ENCODE results near the gene WDR88.
"Not testable (repeated sequence)": the region's sequence is repeated elsewhere in the genome, so short reads cannot be mapped to it uniquely, and the experiment has no call there.

The WDR88 gene

DNA sequence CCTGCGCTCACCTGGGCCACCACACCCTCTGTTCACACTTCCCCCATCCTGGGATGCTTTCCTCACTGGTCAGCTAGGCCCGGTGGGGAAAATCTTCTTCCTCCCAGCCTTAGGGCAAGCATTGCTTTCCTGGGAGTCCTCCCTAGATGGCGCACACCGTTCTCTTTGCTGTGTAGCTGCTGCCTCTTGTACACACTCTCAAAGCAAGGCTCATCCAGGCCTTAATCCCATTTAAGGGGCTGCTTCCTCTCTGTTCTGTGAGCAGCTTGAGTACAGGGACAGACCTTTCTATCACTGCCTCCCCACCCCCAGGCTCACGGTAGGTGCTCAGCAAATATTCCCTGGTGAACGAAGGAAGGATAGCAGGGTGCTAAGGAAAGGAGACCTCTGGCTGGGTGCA, 82.7 kb downstream of the WDR88 start:
- DNase-seq = peak; percentile 21

DNA sequence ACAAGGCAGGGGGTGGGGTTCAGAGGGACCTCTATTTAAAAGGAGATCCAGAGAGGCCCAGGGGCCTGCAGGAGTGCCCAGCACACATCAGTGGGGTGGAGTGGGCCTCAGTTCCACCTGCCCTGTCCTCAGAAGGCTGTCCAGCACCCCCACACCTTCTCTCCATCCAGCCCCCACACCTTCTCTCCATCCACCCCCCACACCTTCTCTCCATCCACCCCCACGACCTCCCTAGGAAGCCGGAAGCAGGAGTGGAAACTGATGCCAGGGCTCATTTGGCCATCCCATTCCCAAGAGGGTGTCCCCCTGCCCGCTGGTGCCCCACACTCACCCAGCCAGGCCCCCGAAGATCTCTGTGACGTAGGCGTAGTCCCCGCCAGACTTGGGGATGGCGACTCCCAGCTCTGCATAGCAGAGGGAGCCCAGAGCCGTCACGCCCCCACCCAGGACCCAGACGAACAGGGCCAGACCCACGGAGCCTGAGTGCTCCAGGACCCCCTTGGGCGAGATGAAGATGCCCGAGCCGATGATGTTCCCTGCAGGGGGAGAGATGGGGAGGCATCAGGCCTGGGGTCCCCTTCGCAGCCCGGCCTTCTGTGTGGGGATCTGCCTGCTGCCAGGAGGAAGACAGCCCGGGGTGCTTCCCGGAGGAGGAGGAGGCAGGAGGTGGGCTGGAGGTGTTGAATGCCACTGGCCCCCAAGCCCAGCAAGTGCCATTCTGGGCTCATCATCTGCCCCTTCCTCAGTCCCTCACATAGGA, 83.7 kb downstream of the WDR88 start:
- no peak for DNase-seq

GRCh38 chr19:33216198-33216830, 84.4 kb downstream of the WDR88 start:
- no peak for DNase-seq

- DNase-seq = no peak
Observed at GRCh38 chr19:33217881-33218280, 86.0 kb downstream of the WDR88 start.

- no peak for DNase-seq
Observed at GRCh38 chr19:33219261-33219815, 87.4 kb downstream of the WDR88 start.

- DNase-seq = no peak
Observed at GRCh38 chr19:33220115-33220514, 88.2 kb downstream of the WDR88 start.

GRCh38 chr19:33220735-33221134, 88.8 kb downstream of the WDR88 start:
- no peak for DNase-seq

- DNase-seq = no peak
Observed at GRCh38 chr19:33221638-33222037, 89.7 kb downstream of the WDR88 start.

DNA sequence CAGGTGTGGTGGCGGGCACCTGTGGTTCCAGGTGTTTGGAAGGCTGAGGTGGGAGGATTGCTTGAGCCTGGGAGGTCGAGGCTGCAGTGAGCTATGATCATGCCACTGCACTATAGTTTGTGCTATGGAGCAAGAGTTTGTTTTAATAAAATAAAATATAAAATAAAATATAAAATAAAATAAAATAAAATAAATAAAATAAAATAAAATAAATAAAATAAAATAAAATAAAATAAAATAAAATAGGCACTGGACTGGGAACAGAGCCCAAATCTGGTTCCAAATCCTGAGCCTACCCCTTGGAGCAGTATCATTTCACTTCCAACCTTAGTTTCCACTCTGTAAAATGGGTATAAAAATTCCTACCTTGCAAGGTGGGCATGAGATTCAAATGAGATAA, 90.3 kb downstream of the WDR88 start:
- DNase-seq = not testable (repeated sequence)

- DNase-seq = no peak
Observed at GRCh38 chr19:33224694-33225457, 93.0 kb downstream of the WDR88 start.
